H9 (cell line): Measurements from ENCODE around the gene FTO. TPM values are rescaled to one million over a fixed set of nuclear protein-coding genes. Genes with fewer than 3 reads are reported as not detected.
A peak's percentile ranks its signal among the peaks of the same experiment; 100 is the strongest.

Experiments used
- DNase-seq: peaks from one replicate; pipeline ENCODE4 v3.0.0-alpha.2; 2017
- H2AFZ ChIP-seq: one replicate; pipeline ENCODE4 v1.6.1; 2013; ENCODE audit warnings: mild to moderate bottlenecking, low read length, control low read depth, moderate library complexity
- H2AK5ac ChIP-seq: 2 replicates; pipeline ENCODE4 v1.6.1; 2013; ENCODE audit warnings: low read length, control low read depth, mixed read lengths; ENCODE audit not compliant: insufficient read length
- H2BK120ac ChIP-seq: one replicate; pipeline ENCODE4 v1.6.1; 2013; ENCODE audit warnings: low read depth, mild to moderate bottlenecking, low read length, control low read depth, inconsistent platforms; ENCODE audit not compliant: poor library complexity, severe bottlenecking
- H2BK12ac ChIP-seq: 2 replicates; pipeline ENCODE4 v1.6.1; 2013; ENCODE audit warnings: low read length, control low read depth, mixed read lengths, low read depth; ENCODE audit not compliant: insufficient read length
- H2BK15ac ChIP-seq: 2 replicates; pipeline ENCODE4 v1.6.1; 2013; ENCODE audit warnings: low read depth, low read length, control low read depth
- H2BK20ac ChIP-seq: one replicate; pipeline ENCODE4 v1.6.1; 2013; ENCODE audit warnings: low read depth, mild to moderate bottlenecking, low read length, control low read depth, inconsistent platforms; ENCODE audit not compliant: poor library complexity, severe bottlenecking
- H2BK5ac ChIP-seq: 2 replicates; pipeline ENCODE4 v1.6.1; 2013; ENCODE audit warnings: low read length, control low read depth, mixed read lengths; ENCODE audit not compliant: insufficient read length
- H3K14ac ChIP-seq: 2 replicates; pipeline ENCODE4 v1.6.1; 2013; ENCODE audit warnings: low read length, control low read depth; ENCODE audit not compliant: insufficient read depth
- H3K18ac ChIP-seq: 2 replicates; pipeline ENCODE4 v1.6.1; 2013; ENCODE audit warnings: low read depth, mild to moderate bottlenecking, mixed read lengths, low read length, control low read depth; ENCODE audit not compliant: insufficient read length
- H3K23ac ChIP-seq: 2 replicates; pipeline ENCODE4 v1.6.1; 2013; ENCODE audit warnings: low read length, control low read depth, mixed read lengths, low read depth; ENCODE audit not compliant: insufficient read length
- H3K23me2 ChIP-seq: 2 replicates; pipeline ENCODE4 v1.6.1; 2013; ENCODE audit warnings: low read depth, mild to moderate bottlenecking, mixed read lengths, low read length, control low read depth; ENCODE audit not compliant: insufficient read length, poor library complexity, severe bottlenecking
- H3K27ac ChIP-seq: 2 replicates; pipeline ENCODE4 v1.5.1; 2013; ENCODE audit warnings: low read length, control low read depth, mixed read lengths, low read depth; ENCODE audit not compliant: insufficient read length
- H3K27me3 ChIP-seq: 2 replicates; pipeline ENCODE4 v1.6.1; 2013; ENCODE audit warnings: low read length, control low read depth, inconsistent platforms; ENCODE audit not compliant: insufficient read depth
- H3K4ac ChIP-seq: 2 replicates; pipeline ENCODE4 v1.6.1; 2013; ENCODE audit warnings: low read depth, mild to moderate bottlenecking, control low read depth, inconsistent platforms, low read length, moderate library complexity
- H3K4me1 ChIP-seq: 2 replicates; pipeline ENCODE4 v1.6.1; 2013; ENCODE audit warnings: low read length, control low read depth, inconsistent platforms; ENCODE audit not compliant: insufficient read depth
- H3K4me2 ChIP-seq: 2 replicates; pipeline ENCODE4 v1.6.1; 2013; ENCODE audit warnings: low read length, control low read depth, mixed read lengths; ENCODE audit not compliant: insufficient read length, insufficient read depth
- H3K56ac ChIP-seq: 2 replicates; pipeline ENCODE4 v1.6.1; 2013; ENCODE audit warnings: low read depth, mild to moderate bottlenecking, mixed read lengths, low read length, control low read depth; ENCODE audit not compliant: insufficient read length
- H3K79me1 ChIP-seq: 2 replicates; pipeline ENCODE4 v1.6.1; 2013; ENCODE audit warnings: low read depth, mild to moderate bottlenecking, moderate library complexity, low read length, control low read depth, inconsistent platforms; ENCODE audit not compliant: insufficient read depth, poor library complexity, severe bottlenecking
- H3K79me2 ChIP-seq: 2 replicates; pipeline ENCODE4 v1.6.1; 2013; ENCODE audit warnings: low read length, control low read depth, inconsistent platforms; ENCODE audit not compliant: insufficient read depth
- H3K9ac ChIP-seq: 2 replicates; pipeline ENCODE4 v1.6.1; 2013; ENCODE audit warnings: low read length, control low read depth, mixed read lengths; ENCODE audit not compliant: insufficient read length; ENCODE audit errors: extremely low read depth
- H3K9me3 ChIP-seq: one replicate; pipeline ENCODE4 v1.6.1; 2013; ENCODE audit warnings: low read depth, low read length, inconsistent platforms; ENCODE audit not compliant: control insufficient read depth
- H3T11ph ChIP-seq: one replicate; pipeline ENCODE4 v1.6.1; 2013; ENCODE audit warnings: mild to moderate bottlenecking, low read length, control low read depth, inconsistent platforms
- H4K20me1 ChIP-seq: one replicate; pipeline ENCODE4 v1.6.1; 2013; ENCODE audit not compliant: control insufficient read depth, insufficient read length, insufficient read depth
- H4K5ac ChIP-seq: 2 replicates; pipeline ENCODE4 v1.6.1; 2013; ENCODE audit warnings: low read depth, mild to moderate bottlenecking, mixed read lengths, low read length, control low read depth; ENCODE audit not compliant: insufficient read length
- H4K8ac ChIP-seq: replicated peaks from 2 replicates; pipeline ENCODE4 v1.6.1; 2013; ENCODE audit warnings: low read length, control low read depth, mixed read lengths, low read depth; ENCODE audit not compliant: insufficient read length
- H4K91ac ChIP-seq: 2 replicates; pipeline ENCODE4 v1.6.1; 2013; ENCODE audit warnings: low read depth, mild to moderate bottlenecking, moderate library complexity, mixed read lengths, low read length, control low read depth; ENCODE audit not compliant: insufficient read length
- H3K27ac Mint-ChIP-seq, 3 experiments: 2 replicates in 2 of 3; 3 replicates in 1 of 3; pipeline ENCODE4 v1.8.0; 2020 to 2021; ENCODE audit warnings: mixed read lengths in 3 of 3, mild to moderate bottlenecking in 1 of 3, moderate library complexity in 1 of 3
- H3K27me3 Mint-ChIP-seq: 2 replicates; pipeline ENCODE4 v1.8.0; 2021; ENCODE audit warnings: low read depth, mild to moderate bottlenecking, moderate library complexity, mixed read lengths
- H3K36me3 Mint-ChIP-seq, 3 experiments: 2 replicates in 2 of 3; 3 replicates in 1 of 3; pipeline ENCODE4 v1.8.0; 2020 to 2021; ENCODE audit warnings: low read depth in 3 of 3, mixed read lengths in 3 of 3; ENCODE audit not compliant: insufficient read depth in 1 of 3
- H3K4me1 Mint-ChIP-seq, 2 experiments: 2 replicates each; pipeline ENCODE4 v1.8.0; 2020; ENCODE audit warnings: mixed read lengths in 2 of 2
- H3K4me3 Mint-ChIP-seq, 2 experiments: 2 replicates in 1 of 2; 3 replicates in 1 of 2; pipeline ENCODE4 v1.8.0; 2020 to 2021; ENCODE audit warnings: mild to moderate bottlenecking in 2 of 2, mixed read lengths in 2 of 2, moderate library complexity in 1 of 2
- H3K9me3 Mint-ChIP-seq, 2 experiments: 2 replicates in 1 of 2; 3 replicates in 1 of 2; pipeline ENCODE4 v1.8.0; 2020; ENCODE audit warnings: mild to moderate bottlenecking in 2 of 2, mixed read lengths in 2 of 2, moderate library complexity in 1 of 2
- WGBS: extraction: QIAGEN DNeasy Blood & Tissue Kit; methylation state at CpG from one replicate; pipeline ENCODE4 v1.1.7; 2013; ENCODE audit warnings: missing lambda C conversion rate, low lambda C conversion rate, mixed read lengths; ENCODE audit not compliant: insufficient read length; ENCODE audit errors: extremely low coverage; 5-methylcytosine and 5-hydroxymethylcytosine counted together
- total RNA-seq: library from RNA; stranded (reverse); gene quantifications from 2 replicates; pipeline ENCODE4 v1.2.1, GENCODE V29; 2021
- TF ChIP-seq, protein P1 (sequence below): fragments of 200-600 bp; sonication (generic); conservative IDR thresholded peaks from 3 replicates; pipeline ENCODE4 v1.8.0; 2021; ENCODE audit warnings: antibody characterized with exemption, mild to moderate bottlenecking

FTO gene
- total RNA-seq, 1 experiment from 2014 or later = 67.9 TPM

DNA sequence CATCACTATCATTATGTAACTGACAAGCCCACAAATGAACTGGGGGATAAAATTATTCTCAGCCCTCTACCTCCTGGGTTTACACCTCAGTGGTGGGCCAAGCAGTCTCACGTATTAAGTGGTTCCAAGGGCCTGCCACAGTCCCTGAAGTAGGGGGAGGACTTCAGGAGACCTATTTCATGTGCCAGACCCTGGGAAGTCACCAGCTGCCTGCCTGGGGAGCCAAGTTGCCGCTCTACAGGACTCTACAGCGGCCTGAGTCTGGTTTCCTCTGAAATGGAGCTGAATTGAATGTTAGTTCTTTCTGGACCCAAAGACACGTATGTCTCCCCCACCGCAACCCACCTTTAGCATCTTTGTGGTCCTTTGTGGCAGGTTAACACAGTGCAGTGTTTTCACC is 395.7 kb downstream of the FTO start:
- Mint-ChIP-seq H3K4me1 (no peaks in the 10 kb centered on the region), H3K27me3 (no peaks in the 10 kb centered on the region), H3K27ac (peak overlapping the region in 1 of 3 experiments; percentile 88; a peak in 1 of 7 replicates), H3K4me3 (no peak overlapping the region), H3K36me3 (peaks cover 0 to 2% (median 0%) of the 10 kb centered on the region in 3 experiments; a peak in 2 of 7 replicates), H3K9me3 (peaks cover 0 to 2% of the 10 kb centered on the region in 2 experiments; a peak in 1 of 5 replicates)
- Histone ChIP-seq H2AK5ac (no peak overlapping the region), H3K4ac (no peak overlapping the region), H4K8ac (no peak overlapping the region), H4K5ac (no peak overlapping the region), H4K20me1 (no peaks in the 10 kb centered on the region), H2BK15ac (no peak overlapping the region), H3K27me3 (no peaks in the 10 kb centered on the region), H3K27ac (no peak overlapping the region), H3K79me1 (no peaks in the 10 kb centered on the region), H3K23ac (no peak overlapping the region), H2BK12ac (no peak overlapping the region), H2BK120ac (no peak overlapping the region), H2BK5ac (no peak overlapping the region), H3K4me2 (no peak overlapping the region), H2AFZ (no peak overlapping the region), H3K56ac (no peak overlapping the region), H3K18ac (no peak overlapping the region), H3K79me2 (no peaks in the 10 kb centered on the region), H3K23me2 (no peaks in the 10 kb centered on the region), H3K4me1 (no peaks in the 10 kb centered on the region), H3K9me3 (no peaks in the 10 kb centered on the region), H3K9ac (no peak overlapping the region), H3K14ac (no peak overlapping the region), H4K91ac (no peak overlapping the region), H3T11ph (no peak overlapping the region), H2BK20ac (no peak overlapping the region)
- TF ChIP-seq, protein P1, sequence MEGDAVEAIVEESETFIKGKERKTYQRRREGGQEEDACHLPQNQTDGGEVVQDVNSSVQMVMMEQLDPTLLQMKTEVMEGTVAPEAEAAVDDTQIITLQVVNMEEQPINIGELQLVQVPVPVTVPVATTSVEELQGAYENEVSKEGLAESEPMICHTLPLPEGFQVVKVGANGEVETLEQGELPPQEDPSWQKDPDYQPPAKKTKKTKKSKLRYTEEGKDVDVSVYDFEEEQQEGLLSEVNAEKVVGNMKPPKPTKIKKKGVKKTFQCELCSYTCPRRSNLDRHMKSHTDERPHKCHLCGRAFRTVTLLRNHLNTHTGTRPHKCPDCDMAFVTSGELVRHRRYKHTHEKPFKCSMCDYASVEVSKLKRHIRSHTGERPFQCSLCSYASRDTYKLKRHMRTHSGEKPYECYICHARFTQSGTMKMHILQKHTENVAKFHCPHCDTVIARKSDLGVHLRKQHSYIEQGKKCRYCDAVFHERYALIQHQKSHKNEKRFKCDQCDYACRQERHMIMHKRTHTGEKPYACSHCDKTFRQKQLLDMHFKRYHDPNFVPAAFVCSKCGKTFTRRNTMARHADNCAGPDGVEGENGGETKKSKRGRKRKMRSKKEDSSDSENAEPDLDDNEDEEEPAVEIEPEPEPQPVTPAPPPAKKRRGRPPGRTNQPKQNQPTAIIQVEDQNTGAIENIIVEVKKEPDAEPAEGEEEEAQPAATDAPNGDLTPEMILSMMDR = no peak
- DNase-seq = no peak
- WGBS = no CpG with 5 or more reads among the region's 5 CpGs
